Stomach smooth muscle (tissue), 2 donors: ENCODE measurements around the gene NBPF15.
"Not testable (repeated sequence)": the region's sequence is repeated elsewhere in the genome, so short reads cannot be mapped to it uniquely, and the experiment has no call there.

ENCODE experiments used
- H3K27ac ChIP-seq: one replicate; pipeline ENCODE4 v1.7.0; 2013; ENCODE audit warnings: mild to moderate bottlenecking, low read length, inconsistent platforms
- H3K27me3 ChIP-seq, 2 donors: one replicate each; pipeline ENCODE4 v1.7.0; 2013; ENCODE audit warnings: low read length in 2 of 2; ENCODE audit not compliant: insufficient read depth in 2 of 2, control insufficient read depth in 1 of 2
- H3K36me3 ChIP-seq, 2 donors: one replicate each; pipeline ENCODE4 v1.7.0; 2013; ENCODE audit warnings: low read length in 2 of 2; ENCODE audit not compliant: control insufficient read depth in 2 of 2, insufficient read depth in 2 of 2
- H3K4me1 ChIP-seq: one replicate; pipeline ENCODE4 v1.7.0; 2013; ENCODE audit warnings: low read length; ENCODE audit not compliant: control insufficient read depth, insufficient read depth
- H3K4me3 ChIP-seq, 2 donors: one replicate each; pipeline ENCODE4 v1.7.0; 2013; ENCODE audit warnings: low read length in 2 of 2
- H3K9ac ChIP-seq, 2 donors: one replicate each; pipeline ENCODE4 v1.7.0; 2013; ENCODE audit warnings: low read length in 2 of 2, mild to moderate bottlenecking in 1 of 2
- H3K9me3 ChIP-seq, 2 donors: one replicate each; pipeline ENCODE4 v1.7.0; 2013; ENCODE audit warnings: low read length in 2 of 2; ENCODE audit not compliant: control insufficient read depth in 2 of 2
- donor health status: healthy.
- donor health status: Pancreatic carcinoma.

NBPF15 gene, protein sequence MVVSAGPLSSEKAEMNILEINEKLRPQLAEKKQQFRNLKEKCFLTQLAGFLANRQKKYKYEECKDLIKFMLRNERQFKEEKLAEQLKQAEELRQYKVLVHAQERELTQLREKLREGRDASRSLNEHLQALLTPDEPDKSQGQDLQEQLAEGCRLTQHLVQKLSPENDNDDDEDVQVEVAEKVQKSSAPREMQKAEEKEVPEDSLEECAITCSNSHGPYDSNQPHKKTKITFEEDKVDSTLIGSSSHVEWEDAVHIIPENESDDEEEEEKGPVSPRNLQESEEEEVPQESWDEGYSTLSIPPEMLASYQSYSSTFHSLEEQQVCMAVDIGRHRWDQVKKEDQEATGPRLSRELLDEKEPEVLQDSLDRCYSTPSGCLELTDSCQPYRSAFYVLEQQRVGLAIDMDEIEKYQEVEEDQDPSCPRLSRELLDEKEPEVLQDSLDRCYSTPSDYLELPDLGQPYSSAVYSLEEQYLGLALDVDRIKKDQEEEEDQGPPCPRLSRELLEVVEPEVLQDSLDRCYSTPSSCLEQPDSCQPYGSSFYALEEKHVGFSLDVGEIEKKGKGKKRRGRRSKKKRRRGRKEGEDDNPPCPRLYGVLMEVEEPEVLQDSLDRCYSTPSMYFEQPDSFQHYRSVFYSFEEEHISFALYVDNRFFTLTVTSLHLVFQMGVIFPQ

DNA sequence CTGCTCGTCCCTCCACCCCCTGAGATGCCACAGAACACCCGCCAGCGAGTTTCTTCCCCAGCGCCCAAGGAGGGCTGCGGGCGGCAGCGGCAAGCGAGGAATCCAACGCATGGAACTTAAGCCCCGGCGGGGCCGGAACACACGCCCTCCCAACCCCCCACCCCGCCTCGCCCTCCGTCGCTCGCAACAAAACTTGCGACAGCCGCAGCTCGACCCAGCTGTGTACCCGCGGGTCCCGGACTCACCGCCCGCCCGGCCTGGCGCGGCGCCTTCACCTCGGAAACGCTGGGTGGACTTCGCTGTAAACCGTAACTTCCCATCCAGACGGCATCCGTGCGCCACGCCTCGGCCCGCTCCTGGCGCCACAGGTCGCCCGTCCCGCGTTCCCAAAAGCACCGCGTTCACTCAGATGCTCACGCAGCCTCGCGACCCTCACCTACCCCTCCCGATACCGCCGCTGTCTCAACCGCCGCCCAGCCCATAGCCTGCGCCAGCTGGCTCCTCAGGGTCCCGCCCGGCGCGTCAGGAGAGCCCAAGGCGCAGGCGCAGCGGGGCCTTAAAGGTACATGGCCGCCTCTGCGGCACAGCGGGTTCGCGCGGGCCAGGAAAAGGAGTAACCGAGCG lies at the start of gene NBPF15:
TSS of gene NBPF15 (minus strand) at position 534 of the 624 bp plus-strand sequence. CDS start 21,666 bp downstream, outside the sequence.
- not testable (repeated sequence) for H3K4me1 ChIP-seq, H3K27ac ChIP-seq, H3K27me3 ChIP-seq, H3K36me3 ChIP-seq, H3K9me3 ChIP-seq
- peak within 1 kb of the TSS; percentile 40 to 71 for H3K4me3 ChIP-seq
- H3K9ac ChIP-seq: peak within 1 kb of the TSS in 1 of 2 donors; percentile 48

DNA sequence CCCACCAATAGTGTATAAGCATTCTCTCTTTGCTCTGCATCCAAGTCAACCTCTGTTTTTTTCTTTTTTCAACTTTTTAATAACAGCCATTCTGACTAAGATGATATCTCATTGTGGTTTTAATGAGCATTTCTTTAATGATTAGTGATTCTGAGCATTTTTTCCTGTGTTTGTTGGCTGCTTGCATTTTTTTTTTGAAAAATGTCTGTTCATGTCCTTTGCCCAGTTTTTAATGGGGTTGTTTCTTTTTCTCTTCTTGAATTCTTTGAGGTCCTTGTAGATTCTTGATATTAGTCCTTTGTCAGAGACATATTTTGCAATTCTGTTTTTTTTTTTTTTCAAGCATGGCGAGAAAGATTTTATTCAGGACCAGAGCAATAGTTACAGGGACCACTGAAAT lies 35.0 kb upstream of the NBPF15 start:
- H3K9me3 ChIP-seq, H3K4me3 ChIP-seq, H3K36me3 ChIP-seq, H3K27me3 ChIP-seq, H3K9ac ChIP-seq, H3K4me1 ChIP-seq, H3K27ac ChIP-seq: not testable (repeated sequence)

DNA sequence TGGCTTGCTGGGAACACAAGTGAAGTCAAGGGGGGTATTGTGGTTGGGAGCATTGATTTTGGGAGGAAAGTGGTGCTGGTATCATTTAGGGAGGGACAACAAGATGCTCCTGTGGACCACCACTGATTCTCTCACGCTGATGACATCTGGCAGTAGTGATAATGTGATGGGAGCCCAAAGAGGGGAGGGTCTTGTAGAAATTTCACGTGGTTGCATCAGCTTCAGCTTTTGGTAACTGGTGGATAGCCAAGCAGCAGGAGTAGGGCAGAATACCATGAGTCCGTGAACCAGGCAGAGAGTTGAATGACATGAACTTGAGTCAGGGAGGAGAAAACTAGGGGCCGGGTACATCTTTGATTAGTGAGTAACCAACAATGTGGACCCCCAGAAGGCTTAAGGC lies 32.7 kb upstream of the NBPF15 start:
- not testable (repeated sequence) for H3K9me3 ChIP-seq, H3K27ac ChIP-seq, H3K4me1 ChIP-seq, H3K4me3 ChIP-seq, H3K27me3 ChIP-seq, H3K9ac ChIP-seq, H3K36me3 ChIP-seq

DNA sequence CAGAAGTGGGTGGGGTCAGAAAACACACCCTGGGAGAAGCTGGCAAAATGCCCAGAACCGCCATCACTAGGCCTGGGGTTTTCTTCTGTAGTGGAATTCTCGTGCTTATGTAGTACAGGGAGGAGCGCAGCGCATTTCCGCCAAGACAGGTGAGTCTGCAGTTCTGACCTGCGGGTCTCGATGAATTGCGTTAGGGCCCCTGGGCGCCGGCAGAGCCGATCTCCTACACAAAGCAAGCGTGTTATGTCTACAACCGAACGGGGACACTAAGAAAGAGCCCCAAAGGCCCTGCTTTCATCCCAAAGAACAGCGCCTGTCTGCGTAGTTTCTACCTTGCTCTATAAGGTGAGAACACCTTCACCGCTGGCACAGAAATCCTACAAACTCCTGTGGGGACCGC lies 28.9 kb upstream of the NBPF15 start:
- not testable (repeated sequence) for H3K27ac ChIP-seq, H3K9me3 ChIP-seq, H3K9ac ChIP-seq, H3K4me1 ChIP-seq, H3K36me3 ChIP-seq, H3K4me3 ChIP-seq, H3K27me3 ChIP-seq

DNA sequence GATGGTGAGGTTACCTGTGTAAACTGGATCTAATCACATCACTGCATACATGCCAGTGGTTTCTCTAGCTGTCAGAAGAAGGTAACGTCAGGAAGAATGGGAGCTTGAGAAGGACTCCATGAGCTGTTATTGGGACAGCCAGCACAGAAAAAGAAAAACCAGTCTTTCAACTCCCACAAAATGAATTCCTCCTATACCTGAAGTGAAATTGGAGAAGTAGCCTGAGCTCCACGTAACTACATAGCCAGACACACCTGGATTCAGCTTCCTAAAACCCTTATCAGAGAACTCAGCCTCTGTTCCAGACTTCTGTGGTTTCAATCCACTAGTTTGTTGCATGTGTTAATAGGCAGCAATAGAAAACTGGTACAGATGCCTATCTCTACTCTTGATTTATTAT lies 25.5 kb upstream of the NBPF15 start:
- not testable (repeated sequence) for H3K36me3 ChIP-seq, H3K9me3 ChIP-seq, H3K27me3 ChIP-seq, H3K27ac ChIP-seq, H3K4me3 ChIP-seq, H3K9ac ChIP-seq, H3K4me1 ChIP-seq

DNA sequence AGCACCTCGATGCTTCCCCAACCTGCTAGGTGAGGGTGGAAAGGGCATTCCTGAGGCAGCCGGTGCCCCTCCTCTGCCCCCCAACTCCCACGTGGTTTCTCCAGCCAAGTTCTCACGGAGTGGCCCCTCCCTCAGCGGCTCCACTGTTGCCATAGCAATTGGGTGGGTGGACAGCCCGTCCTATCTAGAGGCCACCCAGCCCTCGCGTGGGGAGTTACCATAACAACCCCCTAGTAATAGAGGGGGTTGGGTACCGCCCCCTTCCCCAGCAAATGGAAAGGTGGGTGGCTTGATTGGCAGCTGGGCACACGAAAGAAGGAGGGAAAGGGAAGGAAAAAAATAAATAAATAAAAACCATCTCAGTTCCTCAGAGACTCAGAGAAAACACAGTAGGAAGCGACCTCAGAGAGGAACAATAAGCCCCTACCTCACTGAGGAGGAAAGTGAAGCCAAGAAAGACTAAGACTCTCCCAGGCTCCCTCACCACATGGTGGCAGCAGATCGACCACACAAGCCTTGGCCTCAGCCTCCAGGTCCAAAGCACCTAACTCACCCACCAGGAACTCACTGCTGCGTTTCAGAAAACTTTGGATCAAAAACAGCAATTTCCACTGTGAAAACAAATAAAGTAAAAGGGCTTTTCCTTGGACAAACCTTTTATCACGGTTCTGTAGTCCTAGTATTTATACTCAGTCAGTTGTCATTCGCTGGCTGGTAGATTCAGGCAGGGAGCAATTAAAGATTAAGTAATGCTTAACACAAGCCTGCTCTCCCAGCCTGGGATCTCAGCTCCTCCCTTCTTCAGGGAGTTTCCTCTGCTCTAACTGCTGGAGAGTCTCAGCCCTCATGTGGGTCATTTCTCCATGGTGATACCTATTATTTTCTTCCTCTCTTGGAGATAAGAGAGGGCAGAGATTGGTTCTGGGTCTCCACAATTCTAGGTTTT lies 23.9 kb upstream of the NBPF15 start:
- H3K9me3 ChIP-seq, H3K27ac ChIP-seq, H3K36me3 ChIP-seq, H3K27me3 ChIP-seq, H3K9ac ChIP-seq, H3K4me1 ChIP-seq, H3K4me3 ChIP-seq: not testable (repeated sequence)

DNA sequence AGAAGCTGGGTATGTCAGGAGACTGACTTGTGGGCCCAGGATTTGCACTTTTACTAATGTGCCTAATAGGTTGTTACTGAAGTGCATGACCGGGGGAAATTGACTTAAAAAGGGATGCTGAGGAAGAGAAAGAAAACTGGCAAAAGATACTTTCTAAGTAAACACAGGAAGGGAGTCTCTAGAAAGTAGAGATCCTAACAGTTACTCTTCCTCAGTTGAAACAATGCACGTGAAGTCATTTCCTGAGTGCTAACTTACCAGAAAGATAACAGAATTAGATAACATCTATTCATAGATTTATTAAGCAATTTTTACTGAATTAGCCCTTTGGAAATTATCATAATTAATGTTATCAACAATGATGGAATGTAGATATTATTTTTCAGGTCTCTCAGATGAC lies 12.4 kb upstream of the NBPF15 start:
- not testable (repeated sequence) for H3K27me3 ChIP-seq, H3K4me1 ChIP-seq, H3K9ac ChIP-seq, H3K27ac ChIP-seq, H3K36me3 ChIP-seq, H3K9me3 ChIP-seq, H3K4me3 ChIP-seq

DNA sequence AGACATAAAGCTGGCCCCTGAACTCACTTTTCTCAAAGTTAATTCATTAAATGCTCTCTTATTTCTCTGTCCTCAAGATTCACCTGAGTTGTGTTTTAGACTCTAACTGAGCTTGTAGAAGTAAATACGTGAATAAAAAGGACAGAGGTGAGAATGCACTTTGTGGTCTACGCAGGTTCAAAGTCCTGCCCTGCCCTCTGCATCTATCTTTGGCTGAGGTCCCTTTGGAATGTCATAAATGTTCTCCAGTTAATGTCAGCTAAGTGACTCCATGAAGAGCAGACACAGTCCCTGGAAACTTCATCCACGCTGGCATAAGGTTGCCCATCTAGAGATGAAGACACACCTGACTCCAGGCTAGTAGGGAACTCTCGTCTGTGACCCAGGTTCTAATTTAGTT lies 10.0 kb upstream of the NBPF15 start:
- H3K27me3 ChIP-seq, H3K4me1 ChIP-seq, H3K9ac ChIP-seq, H3K9me3 ChIP-seq, H3K27ac ChIP-seq, H3K4me3 ChIP-seq, H3K36me3 ChIP-seq: not testable (repeated sequence)

DNA sequence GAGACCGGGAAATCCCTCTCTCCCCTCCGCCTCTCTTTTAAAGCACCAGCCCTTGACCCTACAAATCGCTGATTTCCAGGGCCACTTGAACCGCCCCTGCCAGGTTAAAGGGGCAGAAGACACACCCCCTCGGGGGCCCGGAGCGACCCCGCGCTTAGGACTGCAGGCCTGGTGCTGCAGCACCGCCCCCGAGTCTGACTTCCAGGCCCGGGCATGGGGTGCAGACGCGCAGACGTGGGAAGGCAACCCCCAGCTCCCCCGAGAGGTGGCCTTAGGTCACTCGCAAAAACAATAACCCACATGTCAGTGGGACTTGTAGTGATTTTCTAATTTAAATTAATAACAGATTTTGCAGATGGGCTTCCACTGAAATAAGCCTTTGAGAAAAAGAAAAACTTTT lies 309 bp upstream of the NBPF15 start:
- H3K4me3 ChIP-seq, H3K9me3 ChIP-seq, H3K36me3 ChIP-seq, H3K4me1 ChIP-seq, H3K27ac ChIP-seq, H3K27me3 ChIP-seq, H3K9ac ChIP-seq: not testable (repeated sequence)

DNA sequence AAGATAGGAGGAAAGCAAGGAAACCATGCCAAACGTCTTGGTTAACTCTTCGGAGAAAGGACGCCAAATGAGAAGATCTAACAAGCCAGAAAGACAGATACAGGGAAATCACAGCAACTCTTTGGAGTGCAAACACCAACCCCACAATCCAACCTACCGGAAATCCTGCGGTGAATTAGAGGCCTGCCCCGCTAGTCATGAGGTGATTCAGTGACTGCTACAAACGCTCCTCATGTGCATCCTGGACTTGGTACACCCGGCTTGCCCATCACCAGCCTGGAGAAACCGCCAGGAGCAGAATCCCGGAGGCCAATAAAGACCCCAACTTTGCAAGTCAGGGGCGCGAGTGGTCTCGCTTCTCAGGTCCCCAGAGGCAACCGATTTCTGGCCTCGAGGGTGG lies 783 bp downstream of the NBPF15 start:
- not testable (repeated sequence) for H3K9ac ChIP-seq, H3K4me1 ChIP-seq, H3K27me3 ChIP-seq, H3K9me3 ChIP-seq, H3K27ac ChIP-seq, H3K36me3 ChIP-seq
- H3K4me3 ChIP-seq: peak overlapping the region; percentile 40 to 71
